ENCODE measurements around the gene PLSCR3.

PLSCR3 gene

DNA sequence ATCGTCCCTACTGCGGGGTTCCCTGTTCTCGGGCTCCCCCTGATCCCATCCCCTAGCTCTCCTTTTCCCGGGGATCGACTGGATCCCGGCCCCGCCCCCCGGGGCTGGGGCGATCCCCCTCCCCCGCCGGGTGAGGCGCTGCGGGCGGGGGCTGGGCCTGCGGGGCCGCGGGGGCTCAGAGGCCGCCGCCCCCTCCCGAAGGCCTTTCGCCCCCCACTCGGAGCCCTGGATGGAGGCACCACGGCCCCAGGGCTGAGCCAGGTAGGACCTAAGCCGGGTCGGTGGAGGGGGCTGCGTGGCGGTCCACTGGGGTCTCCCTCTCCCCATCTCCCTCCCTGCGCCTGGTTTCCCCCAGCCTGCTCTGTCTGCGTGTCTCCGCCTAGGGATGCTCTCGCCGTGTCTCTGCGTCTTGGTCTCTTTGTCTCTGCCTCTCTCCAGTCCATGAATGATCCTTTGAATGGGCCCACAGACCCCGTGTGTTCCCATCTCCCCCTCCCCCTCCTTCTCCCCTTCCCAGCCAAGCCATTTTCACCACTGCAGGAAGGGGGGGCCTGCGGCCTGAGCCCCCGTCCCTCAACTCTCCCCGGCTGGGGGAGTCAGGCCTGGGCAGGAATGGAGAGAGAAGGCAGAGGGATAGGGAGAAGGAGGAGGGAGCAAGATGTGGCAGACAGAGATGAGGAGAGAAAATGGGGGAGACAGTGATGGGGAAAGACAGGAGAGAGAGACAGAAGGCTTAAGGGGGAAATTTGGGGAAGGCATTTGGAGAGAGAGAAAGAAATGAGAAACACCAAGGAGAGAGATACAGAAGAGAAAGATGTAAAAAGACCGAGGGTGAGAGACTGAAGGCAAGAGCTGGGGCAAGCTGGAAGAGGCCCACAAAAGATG, 11.3 kb upstream of the PLSCR3 start:
- peak; percentile 77 for DNase-seq (ENCODE audit: low spot score)

DNA sequence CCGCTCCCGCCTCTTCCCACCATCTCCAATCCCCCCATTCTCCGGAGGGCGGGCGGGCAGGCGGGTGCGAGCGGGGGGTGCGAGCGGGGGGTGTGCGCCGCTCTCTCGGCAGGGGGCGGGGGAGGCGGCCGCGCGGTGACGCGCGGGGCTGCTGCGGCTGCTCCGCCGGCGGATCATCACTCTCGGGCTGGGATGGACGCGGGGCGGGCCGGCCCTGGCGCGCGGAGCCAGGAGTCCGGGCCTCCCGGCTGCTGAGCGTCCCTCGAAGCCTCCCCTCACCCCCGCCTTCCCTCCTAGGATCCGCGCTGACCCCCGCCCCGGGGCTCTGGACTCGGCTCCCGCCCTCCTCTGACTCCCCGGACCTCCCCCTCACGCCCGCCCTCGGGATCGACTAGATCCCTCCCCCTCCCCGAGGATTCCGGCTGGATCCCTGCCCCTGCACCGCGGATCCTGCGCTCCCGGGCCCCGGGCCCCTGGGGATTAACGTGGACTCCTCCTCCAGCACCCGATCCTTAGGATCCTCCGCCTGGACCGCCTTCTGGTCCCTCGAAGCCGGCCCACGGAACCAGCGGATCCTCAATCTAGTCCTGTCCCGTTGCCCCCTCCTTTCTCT, 10.5 kb upstream of the PLSCR3 start:
- peak; percentile 90 for DNase-seq (ENCODE audit: low spot score)

GRCh38 chr17:7403977-7404736, 9.8 kb upstream of the PLSCR3 start, which contains the start of gene TMEM256:
Gene TMEM256, minus strand, starts transcription at chr17:7404097. Its CDS starts 13 bp downstream, at chr17:7404084.
- peak; percentile 100 for DNase-seq (ENCODE audit: low spot score)

GRCh38 chr17:7403727-7403976, 9.3 kb upstream of the PLSCR3 start:
- no peak for DNase-seq (ENCODE audit: low spot score)

GRCh38 chr17:7403043-7403726, 8.9 kb upstream of the PLSCR3 start:
- DNase-seq (ENCODE audit: low spot score), result no peak

GRCh38 chr17:7398612-7399011, 4.3 kb upstream of the PLSCR3 start:
- no peak for DNase-seq (ENCODE audit: low spot score)

DNA sequence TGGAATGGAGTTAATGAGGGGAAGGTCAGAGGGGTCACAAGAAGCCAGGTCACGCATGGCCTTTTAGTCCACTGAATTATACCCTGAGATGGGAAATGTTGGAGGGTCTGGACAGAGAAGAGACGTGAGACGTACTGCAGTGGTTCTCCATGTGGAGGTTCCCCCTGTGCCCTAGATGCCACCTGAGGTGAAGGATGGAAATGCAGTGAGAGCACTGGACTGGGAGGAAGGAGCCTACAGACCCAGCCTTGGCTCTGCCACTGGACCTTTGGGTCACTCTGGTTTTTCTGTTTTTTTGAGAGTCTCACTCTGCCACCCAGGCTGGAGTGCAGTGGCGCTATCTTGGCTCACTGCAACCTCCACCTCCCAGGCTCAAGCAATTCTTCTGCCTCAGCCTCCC, 1.8 kb upstream of the PLSCR3 start:
- DNase-seq (ENCODE audit: low spot score), result no peak

DNA sequence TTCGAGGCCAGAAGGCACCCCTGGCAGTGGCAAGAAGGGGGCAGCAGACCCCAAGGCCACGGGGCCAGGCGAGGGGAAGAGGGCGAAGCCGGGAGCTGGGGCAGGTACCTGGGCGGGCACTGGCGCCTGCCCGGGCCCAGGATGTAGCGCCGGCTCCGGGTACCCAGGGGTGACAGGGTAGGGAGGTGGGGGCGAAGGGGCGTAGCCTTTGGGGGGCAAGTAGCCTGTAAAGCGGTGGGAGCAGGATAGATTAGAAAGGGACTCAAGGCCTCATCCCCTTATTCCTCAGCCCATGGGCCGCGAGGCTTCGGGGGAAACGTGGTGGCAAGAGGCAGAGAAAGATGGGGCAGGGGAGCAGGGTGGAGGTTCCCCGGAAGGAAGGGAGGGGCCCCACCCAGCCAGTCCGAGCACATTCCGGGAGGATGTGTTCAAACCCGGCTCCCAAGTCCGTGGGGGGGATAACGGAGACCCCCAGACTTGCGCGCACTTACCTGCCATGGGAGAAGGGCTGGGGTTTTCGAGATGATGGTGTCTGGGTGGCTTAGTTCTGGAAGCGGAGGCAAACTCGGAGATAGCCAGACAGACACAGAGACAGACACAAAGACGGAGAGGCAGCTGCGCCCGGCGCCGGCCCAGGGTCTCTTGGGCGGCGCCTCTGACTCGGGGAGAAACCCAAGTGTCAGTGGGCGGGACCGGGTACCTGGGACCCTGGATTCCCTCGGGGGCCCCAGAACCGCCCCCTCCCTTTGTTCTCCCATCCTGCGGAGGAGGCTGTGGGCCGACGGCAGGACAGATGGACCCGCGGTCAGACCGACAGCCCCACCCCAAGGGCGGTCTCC, 493 bp downstream of the PLSCR3 start:
- peak; percentile 74 for DNase-seq (ENCODE audit: low spot score)

GRCh38 chr17:7392696-7393612, 1.4 kb downstream of the PLSCR3 start:
- peak; percentile 73 for DNase-seq (ENCODE audit: low spot score)

DNA sequence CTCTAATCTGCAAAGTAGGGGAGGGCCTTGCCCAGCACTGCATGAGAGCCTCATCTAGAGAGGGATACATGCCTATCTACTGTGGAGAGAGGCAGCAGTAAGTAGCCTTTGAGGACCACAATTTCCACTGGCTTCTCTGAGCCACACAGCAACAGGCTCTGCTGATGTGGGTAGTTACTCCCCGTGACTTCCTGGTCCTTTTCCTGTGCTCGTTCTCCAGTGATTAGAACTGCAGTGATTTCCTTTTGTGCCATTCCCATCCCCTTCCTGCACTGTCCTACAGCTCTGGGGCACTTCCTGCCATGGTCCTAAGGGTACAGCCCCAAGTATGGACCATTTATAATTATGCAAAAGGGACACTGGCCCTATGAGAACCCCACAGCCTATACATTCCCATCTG, 3.0 kb downstream of the PLSCR3 start:
- no peak for DNase-seq (ENCODE audit: low spot score)

GRCh38 chr17:7389924-7390910, 4.1 kb downstream of the PLSCR3 start:
- no peak for DNase-seq (ENCODE audit: low spot score)

DNA sequence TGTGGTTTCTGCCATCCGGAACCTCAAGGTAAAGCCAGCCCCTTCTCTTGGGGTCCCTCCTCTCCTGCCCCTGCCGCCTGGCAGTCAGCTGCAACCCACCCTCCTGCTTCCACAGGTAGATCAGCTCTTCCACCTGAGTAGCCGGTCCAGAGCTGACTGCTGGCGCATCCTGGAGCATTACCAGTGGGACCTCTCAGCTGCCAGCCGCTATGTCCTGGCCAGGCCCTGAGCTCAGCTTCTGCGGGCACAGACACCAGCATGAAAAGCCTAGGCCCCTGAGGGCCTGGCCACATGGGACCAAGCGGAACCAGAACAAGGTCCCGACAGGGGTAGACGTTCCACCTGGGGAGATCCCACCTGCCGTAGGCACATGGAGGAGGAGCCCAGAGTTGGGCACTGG, 5.5 kb downstream of the PLSCR3 start:
- no peak for DNase-seq (ENCODE audit: low spot score)

GRCh38 chr17:7384489-7385081, 9.7 kb downstream of the PLSCR3 start:
- no peak for DNase-seq (ENCODE audit: low spot score)

- DNase-seq (ENCODE audit: low spot score), result peak; percentile 89
Measured at GRCh38 chr17:7383742-7384488, 10.4 kb downstream of the PLSCR3 start.

- DNase-seq (ENCODE audit: low spot score), result no peak
Measured at GRCh38 chr17:7383371-7383741, 11.0 kb downstream of the PLSCR3 start.

GRCh38 chr17:7382901-7383300, 11.4 kb downstream of the PLSCR3 start:
- DNase-seq (ENCODE audit: low spot score), result no peak

DNA sequence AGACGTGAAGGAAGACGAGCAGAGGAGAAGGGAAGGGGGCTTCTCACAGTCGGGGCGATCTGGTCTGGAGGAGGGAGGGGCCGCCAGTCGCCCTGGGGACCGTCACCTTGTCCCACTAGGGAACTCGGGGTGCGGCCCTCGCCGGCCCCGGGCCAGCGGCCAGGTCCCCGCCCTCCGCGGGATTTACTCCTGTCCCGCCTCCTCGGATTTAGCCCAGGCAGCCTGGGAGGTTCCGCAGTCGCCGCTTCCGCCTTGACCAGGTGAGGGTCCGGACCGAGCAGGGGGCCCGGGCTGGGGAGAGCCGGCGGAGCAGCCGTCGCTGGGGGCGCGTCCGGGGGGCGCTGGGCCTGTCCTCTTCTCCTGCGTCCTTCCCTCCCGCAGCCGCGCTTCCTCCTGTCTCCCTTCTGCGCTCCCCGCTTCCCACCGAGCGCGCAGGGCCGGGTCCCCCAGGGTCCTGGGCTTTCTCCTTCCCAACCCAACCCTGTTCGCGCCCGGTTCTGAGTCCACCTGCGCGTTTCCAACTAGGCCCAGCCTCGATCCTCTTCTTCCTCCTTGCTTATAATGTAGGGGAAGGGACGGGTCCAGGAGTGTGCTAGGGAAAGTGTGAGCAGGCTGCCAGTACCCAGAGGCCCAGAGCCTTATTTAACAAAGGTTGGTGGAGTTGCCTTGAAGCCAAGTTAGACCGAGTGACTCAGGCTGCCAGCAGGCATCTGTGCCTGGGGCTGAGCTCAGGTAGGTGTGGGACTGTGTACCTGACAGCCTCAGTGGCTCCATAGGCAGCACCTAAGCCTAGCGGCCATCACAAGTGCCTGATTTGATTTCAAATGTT, 13.3 kb downstream of the PLSCR3 start, which contains the start of gene TNK1:
Gene TNK1 (plus strand): TSS at position 235 of the 829 bp plus-strand sequence. CDS start 1,838 bp downstream, outside the sequence.
- DNase-seq (ENCODE audit: low spot score), result peak; percentile 81

Measured in ecto neural progenitor cell (in vitro differentiated cells).